Left kidney (tissue), 2 donors: ENCODE data around the gene ANAPC16. TPM values are rescaled to one million over a fixed set of nuclear protein-coding genes. Genes with fewer than 3 reads are reported as not detected.
"Not testable (repeated sequence)": the region's sequence is repeated elsewhere in the genome, so short reads cannot be mapped to it uniquely, and the experiment has no call there.

Experiments used
- DNase-seq: peaks from one replicate; pipeline ENCODE4 v3.0.0-alpha.2; 2013
- polyA plus RNA-seq: library from polyadenylated mRNA; unstranded; fragments of 120-200 nt; gene quantifications from one replicate; pipeline ENCODE4 v1.2.1, GENCODE V29; 2013; ENCODE audit not compliant: insufficient read length

The ANAPC16 gene
- polyA plus RNA-seq, 1 donor = 201 TPM

DNA sequence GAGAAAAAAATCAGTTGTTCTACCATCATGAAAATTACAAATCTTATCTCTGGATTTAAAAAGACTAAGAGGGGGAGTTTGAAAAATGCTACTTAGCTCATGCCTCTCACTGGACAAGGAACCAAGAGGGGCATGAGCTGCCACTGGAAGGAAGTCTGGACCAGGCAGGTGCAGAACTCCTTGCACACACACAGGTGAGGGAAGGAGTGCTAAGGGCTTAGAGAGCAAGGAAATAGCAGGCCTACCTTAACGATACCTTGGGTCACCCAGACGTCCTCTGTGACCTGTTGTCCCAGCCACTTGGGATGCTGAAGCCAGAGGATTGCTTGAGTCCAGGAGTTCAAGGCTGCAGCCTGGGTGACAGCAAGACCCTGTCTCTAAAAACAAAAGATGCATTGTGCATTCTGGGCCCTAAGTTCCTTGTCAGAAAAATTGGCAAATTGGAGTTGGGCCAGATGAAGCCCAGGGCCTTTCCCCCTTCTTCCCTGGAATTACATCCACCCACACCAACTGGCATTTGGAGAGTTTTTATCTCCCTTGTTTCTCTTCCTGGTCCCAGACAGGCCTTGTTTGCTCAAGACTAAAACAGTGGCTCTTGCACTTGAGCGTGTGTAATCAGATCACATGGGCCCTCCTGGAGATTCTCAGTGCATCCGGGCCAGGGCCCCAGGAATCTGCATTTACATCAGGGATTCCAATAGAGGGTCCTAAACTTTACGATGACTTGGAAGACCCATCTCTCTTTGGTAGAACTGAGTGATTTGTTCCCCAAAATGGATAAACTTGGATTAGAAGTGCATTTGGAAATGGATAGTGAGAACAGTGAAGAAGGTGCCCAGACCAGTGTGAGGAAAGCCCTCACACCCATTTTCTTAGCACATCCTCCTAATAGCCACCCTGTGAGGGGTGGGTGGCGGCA is 60.9 kb downstream of the ANAPC16 start:
- DNase-seq = no peak

DNA sequence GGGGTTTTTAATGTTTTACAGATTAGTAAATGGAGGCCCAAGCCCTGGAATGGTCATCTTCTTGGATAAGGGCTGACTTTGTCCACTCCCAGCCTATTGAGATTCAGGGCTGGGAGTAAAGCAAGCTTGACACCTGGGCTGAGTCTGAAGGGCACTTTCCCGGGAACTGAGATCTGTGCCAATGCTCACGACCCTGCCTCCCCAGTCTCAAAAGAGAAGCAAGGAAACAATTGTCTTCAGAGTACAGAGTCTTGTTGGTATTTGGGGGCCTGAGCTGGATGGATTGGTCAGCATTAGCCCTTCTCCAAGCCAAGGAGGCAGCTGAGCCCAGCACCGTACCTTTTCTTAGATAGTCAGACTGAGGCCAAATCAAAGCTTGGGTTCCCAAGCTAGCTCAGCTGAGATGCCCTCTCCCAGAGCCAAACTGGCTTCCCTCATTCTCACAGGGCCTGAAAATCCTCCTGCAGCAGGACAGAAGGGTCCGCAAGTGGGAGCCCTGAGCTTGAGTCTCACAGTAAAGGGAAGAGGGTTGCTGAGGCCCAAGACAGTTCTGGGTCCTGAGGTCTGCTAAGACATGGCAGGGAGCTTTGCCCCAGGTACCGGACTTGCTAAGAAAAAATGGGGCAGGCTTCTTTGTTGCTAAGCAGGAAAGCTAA is 61.7 kb downstream of the ANAPC16 start:
- no peak for DNase-seq

DNA sequence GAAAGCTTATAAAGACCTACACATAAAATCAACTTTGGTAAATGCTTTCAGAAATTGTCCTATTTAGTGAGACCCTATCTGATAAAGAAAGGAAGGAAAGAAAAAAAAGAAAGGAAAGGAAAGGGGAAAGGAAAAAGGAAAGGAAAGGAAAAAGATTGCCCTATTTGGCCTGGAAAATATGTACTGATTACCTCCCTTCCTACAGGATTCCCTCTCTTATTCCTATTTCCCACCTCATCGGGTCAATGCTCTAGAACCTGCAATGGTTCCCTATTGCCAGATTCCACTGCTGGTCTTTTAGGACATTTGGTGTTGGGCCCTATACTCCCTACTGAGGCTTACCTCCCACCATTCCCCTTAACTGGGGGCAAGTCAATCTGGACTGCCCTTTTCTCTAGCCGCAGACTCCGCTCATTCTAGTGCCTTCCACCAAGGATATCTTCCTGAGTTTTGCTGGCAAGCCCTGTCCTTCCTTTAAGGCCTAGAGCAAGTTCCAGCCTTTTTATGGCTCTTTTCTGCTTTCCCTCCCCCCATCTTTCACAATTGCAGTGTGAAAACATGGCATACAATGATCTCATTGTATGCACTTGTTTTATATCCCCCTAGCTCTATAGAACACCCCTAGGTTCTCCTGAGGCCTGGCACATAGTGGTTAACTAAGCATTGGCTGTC is 62.3 kb downstream of the ANAPC16 start:
- no peak for DNase-seq

DNA sequence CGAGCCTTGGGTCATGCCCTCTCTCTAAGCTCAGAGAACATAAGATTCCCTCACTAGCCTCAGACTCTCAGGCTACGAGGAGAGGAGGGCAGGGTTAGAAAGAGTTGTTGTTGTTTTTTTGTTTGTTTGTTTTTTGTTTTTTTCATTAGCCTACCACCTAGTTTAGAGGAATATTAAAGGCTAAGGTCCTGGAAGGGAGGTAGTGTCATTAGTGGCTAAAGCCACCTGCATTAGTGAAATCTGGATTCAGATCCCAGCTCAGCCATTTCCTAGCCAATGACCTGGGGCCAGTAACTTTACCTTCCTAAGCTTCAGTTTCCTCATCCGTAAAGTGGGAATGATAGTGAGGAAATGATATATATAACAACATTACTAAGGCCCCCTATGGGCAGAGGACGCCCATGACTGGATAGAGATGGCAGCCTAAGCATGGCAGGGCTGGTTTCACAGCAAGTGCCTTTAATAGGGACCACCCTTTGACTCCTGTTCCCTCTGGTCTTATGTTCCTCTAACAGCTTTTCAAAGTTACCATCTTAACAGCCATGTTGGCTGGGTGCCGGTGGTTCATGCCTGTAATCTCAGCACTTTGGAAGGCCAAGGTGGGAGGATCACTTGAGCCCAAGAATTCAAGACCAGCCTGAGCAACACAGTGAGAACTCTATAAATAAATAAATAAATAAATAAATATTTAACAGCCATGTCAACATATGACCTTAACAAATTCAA is 63.0 kb downstream of the ANAPC16 start:
- DNase-seq = no peak

DNA sequence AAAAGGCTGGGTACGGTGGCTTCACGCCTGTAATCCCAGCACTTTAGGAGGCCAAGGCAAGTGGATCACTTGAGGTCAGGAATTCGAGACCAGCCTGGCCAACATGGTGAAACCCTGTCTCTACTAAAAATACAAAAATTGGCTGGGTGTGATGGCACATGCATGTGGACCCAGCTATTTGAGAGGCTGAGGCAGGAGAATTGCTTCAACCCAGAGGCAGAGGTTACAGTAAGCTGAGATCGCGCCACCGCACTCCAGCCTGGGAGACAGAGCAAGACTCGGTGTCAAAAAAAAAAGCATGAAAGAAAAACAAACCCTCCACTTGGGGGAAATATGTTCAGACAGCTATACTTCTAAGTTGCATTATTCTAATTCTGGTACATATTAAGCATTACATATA is 63.8 kb downstream of the ANAPC16 start:
- not testable (repeated sequence) for DNase-seq

DNA sequence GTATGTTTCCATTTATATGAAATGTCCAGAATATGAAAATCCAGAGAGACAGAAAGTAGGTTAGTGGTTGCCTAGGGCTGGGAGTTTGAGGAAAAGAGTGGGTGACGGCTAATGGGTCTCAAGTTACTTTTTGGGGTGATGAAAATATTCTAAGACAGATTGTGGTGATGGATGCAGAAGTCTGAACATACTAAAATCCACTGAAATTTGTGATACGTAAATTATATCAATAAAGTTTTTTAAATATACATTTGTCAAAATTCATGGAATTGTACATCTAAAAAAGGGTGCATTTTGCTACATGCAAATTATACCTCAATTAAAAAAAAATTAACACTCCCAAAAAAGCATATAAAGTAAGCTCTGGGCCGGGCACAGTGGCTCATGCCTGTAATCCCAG is 67.3 kb downstream of the ANAPC16 start:
- no peak for DNase-seq

Other genes starting within 250 kb of the ANAPC16 start
- gene SPOCK2, start 127.5 kb upstream of the ANAPC16 start, polyA plus RNA-seq = 129 TPM
- 45.2 TPM for gene ASCC1, start 264 bp downstream of the ANAPC16 start, polyA plus RNA-seq
- gene DDIT4, start 57.9 kb downstream of the ANAPC16 start, polyA plus RNA-seq = 37.7 TPM
- 34.9 TPM for gene DNAJB12, start 138.9 kb downstream of the ANAPC16 start, polyA plus RNA-seq